GM19351 (cell line): ENCODE measurements around the gene COPG1.
"Not testable (repeated sequence)": the region's sequence is repeated elsewhere in the genome, so short reads cannot be mapped to it uniquely, and the experiment has no call there.

Experiments
- ATAC-seq: cut with Tn5 transposase; IDR thresholded peaks from one replicate; pipeline ENCODE4 v1.9.1; 2021; ENCODE audit warnings: mild to moderate bottlenecking, moderate library complexity; ENCODE audit not compliant: unreplicated experiment

The COPG1 gene

GRCh38 chr3:129249284-129250065 is at the start of gene COPG1:
COPG1 (plus strand) TSS chr3:129249606; CDS start chr3:129249710, 104 bp downstream.
- peak; percentile 78 for ATAC-seq

DNA sequence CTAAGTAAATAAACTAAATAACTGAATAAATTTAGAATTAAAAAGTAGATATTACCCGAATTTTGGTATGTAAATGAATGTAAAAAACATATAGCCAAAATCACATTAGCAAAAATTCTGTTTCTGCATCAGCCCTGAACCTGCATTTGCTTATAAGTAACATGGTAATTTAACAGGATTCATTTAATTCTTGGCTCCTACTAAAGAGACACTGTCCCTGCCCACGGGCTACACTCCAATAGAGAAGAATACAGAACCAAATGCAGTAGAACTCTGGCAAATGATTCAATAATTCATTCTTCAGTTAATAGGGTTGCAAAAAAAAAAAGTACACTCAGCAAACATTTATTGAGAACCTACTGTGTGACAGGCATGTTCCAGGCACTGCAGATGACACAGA is 44.9 kb upstream of the COPG1 start:
- ATAC-seq = no peak

DNA sequence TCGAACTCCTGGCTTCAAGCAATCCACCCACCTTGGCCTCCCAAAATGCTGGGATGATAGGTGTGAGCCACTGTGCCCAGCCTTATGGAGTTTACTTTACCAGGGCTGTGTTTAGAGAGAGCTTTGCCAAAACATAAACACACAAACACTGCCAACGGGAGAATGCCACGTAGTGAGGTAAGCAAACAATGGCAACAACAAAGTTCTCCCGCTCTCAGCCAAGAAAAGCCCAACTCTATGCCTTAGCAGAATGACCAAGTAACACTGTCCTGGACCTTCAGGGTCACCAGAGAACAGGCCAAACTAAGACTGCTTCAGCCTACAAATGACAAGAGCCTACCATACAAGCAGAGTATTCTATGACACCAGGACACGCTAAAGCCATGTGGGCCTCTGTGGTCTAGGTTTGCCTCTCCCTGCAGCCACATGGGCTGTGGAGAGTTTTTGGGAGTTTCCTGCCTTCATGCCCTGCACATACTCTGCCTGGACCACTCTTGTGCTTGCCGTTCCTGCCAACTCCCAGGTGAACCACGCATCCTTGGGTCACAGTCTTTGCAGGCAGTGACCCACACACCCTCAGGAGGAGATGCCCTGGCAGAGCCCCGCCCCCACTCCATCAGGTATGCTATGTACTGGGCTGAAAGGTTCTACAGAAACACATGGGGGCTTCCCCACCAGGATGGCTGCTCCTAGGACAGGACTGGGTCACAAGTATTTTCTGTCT is 44.1 kb upstream of the COPG1 start:
- no peak for ATAC-seq

DNA sequence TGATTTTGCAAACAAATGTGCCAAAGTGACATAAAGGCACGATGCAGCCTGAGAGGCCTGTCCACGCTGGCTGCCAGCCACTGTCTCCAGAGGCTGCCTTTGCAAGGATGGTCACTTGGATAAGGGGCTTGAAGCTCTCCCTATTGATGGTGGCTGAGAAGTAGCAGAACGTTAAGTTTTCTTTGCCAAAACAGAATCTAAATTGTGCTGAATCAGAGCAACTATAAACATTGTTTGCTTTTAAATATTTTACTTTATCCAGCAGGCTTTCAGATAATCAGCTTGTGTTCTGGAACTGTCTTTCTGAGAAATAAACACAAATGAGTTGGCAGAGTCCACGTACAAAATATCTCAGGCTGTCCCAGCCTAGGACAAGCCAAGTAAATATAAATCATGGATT is 41.9 kb upstream of the COPG1 start:
- no peak for ATAC-seq

DNA sequence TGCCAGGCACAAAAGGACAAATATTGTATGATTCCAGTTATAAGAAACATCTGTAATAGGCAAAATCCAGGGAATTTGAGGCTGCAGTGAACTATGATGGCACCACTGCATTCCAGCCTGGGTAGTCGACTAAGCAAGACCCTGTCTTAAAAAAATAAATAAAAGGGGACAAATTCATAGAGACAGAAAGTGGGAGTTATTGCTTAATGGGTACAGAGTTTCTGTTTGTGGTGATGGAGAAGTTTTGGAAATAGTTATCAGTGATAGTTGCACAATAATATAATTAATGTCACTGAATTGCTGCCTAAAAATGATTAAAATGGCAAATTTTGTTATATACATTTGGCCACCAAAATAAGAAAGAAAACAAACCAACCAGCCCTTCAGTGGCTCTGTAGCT is 38.1 kb upstream of the COPG1 start:
- ATAC-seq = no peak

- ATAC-seq = no peak
Observed at GRCh38 chr3:129211772-129212171, 37.6 kb upstream of the COPG1 start.

- no peak for ATAC-seq
Observed at GRCh38 chr3:129213238-129213637, 36.2 kb upstream of the COPG1 start.

DNA sequence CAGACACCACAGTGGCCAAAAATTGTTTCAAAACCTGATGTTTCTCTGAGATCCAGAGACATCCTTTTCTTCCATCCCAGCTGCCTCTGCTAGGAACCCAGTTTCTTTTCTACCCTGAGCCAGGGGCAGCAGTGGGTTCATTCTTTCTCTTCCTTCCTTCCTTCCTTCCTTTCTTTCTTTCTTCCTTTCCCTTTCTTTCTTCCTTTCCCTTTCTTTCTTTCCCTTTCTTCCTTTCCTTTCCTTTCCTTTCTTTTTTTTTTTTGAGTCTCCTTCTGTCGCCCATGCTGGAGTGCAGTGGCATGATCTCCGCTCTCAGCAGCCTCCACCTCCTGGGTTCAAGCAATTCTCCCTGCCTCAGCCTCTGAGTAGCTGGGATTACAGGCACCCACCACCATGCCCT is 30.7 kb upstream of the COPG1 start:
- ATAC-seq = no peak

- ATAC-seq = not testable (repeated sequence)
Observed at GRCh38 chr3:129224387-129224786, 25.0 kb upstream of the COPG1 start.

DNA sequence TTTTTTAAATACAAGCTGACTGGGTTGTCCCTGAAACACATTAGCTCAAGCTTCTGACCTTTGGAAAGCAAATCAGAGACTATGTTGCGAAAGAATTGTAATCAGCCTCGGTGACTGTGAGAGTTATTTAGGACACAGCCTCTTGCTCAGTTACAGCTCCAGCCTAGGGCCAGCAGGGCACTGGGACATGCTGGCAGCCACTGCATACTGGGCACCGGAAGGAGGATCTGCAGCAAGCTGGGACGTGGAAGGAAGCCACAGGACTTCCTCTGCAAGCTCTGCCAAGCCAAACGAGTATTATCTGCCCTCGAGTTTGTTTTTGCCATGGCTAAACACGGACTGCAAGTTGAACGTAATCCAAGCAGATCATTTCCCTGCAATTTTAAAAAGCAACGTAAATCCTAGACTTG is 24.4 kb upstream of the COPG1 start:
- no peak for ATAC-seq

DNA sequence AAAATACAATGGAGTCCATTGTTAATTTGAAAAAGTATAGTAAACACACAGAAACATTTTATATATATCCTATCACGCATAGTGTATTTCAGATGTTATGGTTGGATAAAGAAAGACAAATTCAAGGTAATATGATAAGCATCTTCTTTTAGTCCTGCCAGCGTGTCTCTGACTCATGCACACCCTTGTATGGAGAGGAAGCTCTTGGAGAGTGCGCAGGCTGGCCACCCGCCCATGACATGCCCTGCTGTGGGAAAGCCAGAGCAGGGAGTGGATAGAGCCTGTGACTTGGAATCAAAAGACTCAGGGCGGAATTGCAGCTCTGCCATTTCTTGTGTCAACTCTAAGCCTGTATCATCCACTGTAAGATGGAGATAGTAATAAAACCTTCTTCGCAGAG is 23.0 kb upstream of the COPG1 start:
- ATAC-seq = no peak

- no peak for ATAC-seq
Observed at GRCh38 chr3:129228891-129229585, 20.4 kb upstream of the COPG1 start.

DNA sequence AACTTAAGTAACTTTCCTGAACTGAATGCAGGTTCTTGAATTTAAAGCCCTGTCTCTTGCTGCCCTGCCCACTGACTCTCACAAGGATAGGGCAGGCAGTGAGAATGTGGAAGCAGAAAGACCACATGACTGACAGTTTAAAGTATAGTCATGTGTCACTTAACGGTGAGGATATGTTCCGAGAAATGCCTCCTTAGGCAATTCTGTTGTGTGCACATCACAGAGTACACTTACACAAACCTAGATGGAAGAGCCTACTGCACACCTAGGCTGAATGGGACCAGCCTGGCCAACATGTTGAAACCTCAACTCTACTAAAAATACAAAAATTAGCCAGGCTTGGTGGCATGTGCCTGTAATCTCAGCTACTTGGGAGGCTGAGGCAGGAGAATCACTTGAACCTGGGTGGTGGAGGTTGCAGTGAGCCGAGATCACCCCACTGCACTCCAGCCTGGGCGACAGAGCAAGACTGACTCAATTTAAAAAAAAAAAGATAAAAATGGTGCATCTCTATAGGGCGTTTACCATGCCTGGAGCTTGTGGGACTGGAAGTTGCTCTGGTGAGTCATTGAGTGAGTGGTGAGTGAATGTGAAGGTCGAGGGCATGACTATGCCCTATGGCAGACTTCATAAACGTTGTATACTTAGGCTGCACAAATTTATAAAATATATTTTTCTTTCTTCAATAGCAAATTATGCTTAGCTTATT is 18.9 kb upstream of the COPG1 start:
- ATAC-seq = no peak

GRCh38 chr3:129231331-129232119 is 17.9 kb upstream of the COPG1 start:
- ATAC-seq = no peak

DNA sequence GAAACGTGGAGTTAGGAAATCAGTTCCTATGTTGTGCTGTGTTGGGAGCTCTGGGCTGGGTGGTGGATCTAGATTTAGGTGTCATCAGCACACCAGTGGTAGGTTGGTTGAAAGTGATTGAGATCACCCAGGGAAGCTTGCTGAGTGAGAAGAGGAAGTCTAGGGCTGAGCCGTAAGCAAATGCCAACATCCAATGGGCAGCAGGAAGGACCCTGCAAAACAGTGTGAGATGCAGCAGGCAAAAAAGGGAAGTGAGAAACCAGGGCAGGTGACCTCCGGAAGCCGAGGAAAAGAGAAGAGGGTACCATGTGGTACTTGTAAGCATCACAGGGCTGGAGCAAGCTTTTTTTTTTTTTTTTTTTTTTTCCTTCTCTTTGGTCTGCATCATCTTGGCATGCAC is 15.9 kb upstream of the COPG1 start:
- peak; percentile 90 for ATAC-seq

- no peak for ATAC-seq
Observed at GRCh38 chr3:129234441-129234840, 15.0 kb upstream of the COPG1 start.

DNA sequence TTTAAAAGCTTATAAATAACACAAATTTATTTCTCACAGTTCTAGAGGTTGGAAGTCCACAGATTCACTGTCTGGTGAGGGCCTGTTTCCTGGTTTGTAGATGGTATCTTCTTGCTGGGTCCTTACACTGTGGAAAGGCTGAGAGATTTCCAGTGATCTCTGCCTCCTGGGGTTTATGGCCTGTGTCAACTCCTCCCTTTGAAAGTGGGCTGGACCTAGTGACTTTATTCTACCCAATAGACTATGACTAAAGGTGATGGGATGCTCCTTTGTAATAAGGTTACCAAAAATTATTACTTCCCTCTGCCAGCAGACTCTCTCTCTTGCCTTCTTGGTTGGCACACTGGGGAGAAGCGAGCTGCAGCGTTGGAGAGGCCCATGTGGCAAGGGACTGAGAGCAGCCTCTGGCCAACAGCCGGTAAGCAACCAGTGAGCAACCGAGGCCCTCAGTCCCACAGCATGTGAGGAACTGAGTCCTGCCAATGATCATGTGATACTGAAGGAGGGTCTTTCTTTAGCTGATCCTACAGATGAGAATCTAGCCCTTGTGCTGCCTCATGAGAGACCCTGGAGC is 14.0 kb upstream of the COPG1 start:
- ATAC-seq = no peak

GRCh38 chr3:129238945-129239705 is 10.3 kb upstream of the COPG1 start:
- ATAC-seq = no peak

GRCh38 chr3:129239991-129240390 is 9.4 kb upstream of the COPG1 start:
- ATAC-seq = no peak
